SU-DHL-6 (cell line): Measurements from ENCODE around the gene CCP110.

ENCODE experiments used
- CTCF ChIP-seq: fragments of 200-600 bp; sonication (generic); IDR thresholded peaks from one replicate; pipeline ENCODE4 v1.5.1; 2017; ENCODE audit warnings: antibody characterized with exemption, mild to moderate bottlenecking, low read length, moderate library complexity; ENCODE audit not compliant: insufficient read depth, poor library complexity, severe bottlenecking
- EZH2phosphoT487 ChIP-seq: fragments of 200-600 bp; sonication (generic), shearing (Covaris generic); conservative IDR thresholded peaks from 2 replicates; pipeline ENCODE4 v1.6.1; 2018; ENCODE audit warnings: mild to moderate bottlenecking, antibody characterized with exemption, low read length, moderate library complexity, mixed read lengths

- no peak for TF ChIP-seq CTCF
- TF ChIP-seq EZH2phosphoT487 = no peak
Measured at GRCh38 chr16:19478505-19478904, 45.2 kb upstream of the CCP110 start.
